ENCODE data around the gene RERGL.

GRCh38 chr12:18108611-18109010 is 18.6 kb upstream of the RERGL start:
- TF ChIP-seq EP300 (IDR thresholded peaks at IDR 0.05): no peak
- TF ChIP-seq POLR2A (IDR thresholded peaks at IDR 0.05; ENCODE audit: low read depth): no peak
- no peak for TF ChIP-seq CTCF (IDR thresholded peaks at IDR 0.05)
